Activated T-helper 1 cell treated with anti-CD3 and anti-CD28 coated beads, Interleukin-2, amount 50 U/mL, for 16 hours (primary cell): Measurements from ENCODE around the gene IDH3A.

ENCODE experiments used
- DNase-seq, 2 donors: peaks; one replicate each; pipeline ENCODE4 v3.0.0-alpha.2; 2020; ENCODE audit warnings: low read depth in 1 of 2, low spot score in 1 of 2

Gene IDH3A

GRCh38 chr15:78216276-78217104 lies 67.3 kb downstream of the IDH3A start:
- DNase-seq = no peak

GRCh38 chr15:78220713-78221112 lies 71.6 kb downstream of the IDH3A start:
- no peak for DNase-seq
